NT2/D1 (cell line): ENCODE measurements around the gene MCTP1.

ENCODE experiments used
- DNase-seq: peaks from one replicate; pipeline ENCODE4 v3.0.0-alpha.2; 2011; ENCODE audit warnings: low read depth, low spot score
- H3K27me3 ChIP-seq: 2 replicates; pipeline ENCODE4 v1.6.0; 2011; ENCODE audit warnings: mild to moderate bottlenecking; ENCODE audit not compliant: insufficient read length, insufficient read depth
- H3K36me3 ChIP-seq: 2 replicates; pipeline ENCODE4 v1.6.1; 2011; ENCODE audit warnings: mild to moderate bottlenecking, low read length, mixed read lengths; ENCODE audit not compliant: insufficient read depth, insufficient read length
- H3K4me1 ChIP-seq: 2 replicates; pipeline ENCODE4 v1.5.1; 2011; ENCODE audit not compliant: insufficient read depth, insufficient read length
- H3K4me3 ChIP-seq: 2 replicates; pipeline ENCODE4 v1.5.1; 2011; ENCODE audit warnings: low read depth; ENCODE audit not compliant: insufficient read length
- H3K9ac ChIP-seq: 2 replicates; pipeline ENCODE4 v1.6.0; 2011; ENCODE audit warnings: low read depth; ENCODE audit not compliant: insufficient read length
- H3K9me3 ChIP-seq: 2 replicates; pipeline ENCODE4 v1.5.1; 2011; ENCODE audit warnings: mild to moderate bottlenecking, low read length; ENCODE audit not compliant: insufficient read depth
- SUZ12 ChIP-seq: IDR thresholded peaks from 2 replicates; pipeline ENCODE4 v1.6.1; 2011; ENCODE audit not compliant: insufficient read length, insufficient read depth; ENCODE audit errors: extremely low read depth
- YY1 ChIP-seq: IDR thresholded peaks from 2 replicates; pipeline ENCODE4 v1.6.1; 2011; ENCODE audit not compliant: insufficient read length, insufficient read depth
- ZNF274 ChIP-seq: IDR thresholded peaks from 2 replicates; pipeline ENCODE4 v1.6.1; 2011; ENCODE audit warnings: mild to moderate bottlenecking, low read depth, low read length

The MCTP1 gene

DNA sequence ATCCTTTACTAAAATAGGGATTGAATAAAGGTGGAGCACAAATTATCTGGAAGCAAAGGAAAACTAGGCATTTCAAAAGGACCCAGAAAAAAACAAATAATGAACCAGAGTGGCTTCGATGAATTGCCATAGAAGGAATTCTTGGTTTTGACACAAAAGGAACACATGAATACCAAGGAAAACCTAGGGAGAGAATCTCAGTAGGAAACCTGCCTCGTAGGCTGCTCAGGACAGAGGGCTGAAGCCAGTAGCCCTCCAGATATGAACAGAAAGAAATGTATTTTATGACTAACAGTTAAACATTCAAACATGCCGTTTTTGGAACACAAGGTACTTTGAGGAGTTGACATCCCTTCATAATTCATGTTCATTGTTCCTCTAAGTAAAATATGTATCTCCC lies 420.9 kb downstream of the MCTP1 start:
- H3K4me1 ChIP-seq, result no peaks in the 10 kb centered on the region

DNA sequence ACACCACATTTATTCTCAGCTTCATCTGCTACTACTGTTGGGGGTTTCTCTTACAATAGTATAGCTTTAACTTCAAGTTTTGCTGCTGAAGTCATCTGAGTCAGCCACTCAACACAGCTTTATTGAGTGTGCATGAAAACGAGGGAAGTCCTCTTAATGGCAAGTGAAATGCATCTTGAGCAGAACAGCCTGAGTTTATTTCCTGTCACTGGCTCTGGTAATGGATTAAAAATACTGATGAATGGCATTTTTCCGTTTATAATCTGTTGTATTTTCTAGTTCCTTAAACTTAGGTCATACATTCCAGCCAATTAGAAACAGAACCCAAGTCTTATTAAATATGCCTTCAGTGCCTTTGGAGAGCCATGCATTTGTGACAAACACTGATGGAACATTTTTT lies 427.8 kb downstream of the MCTP1 start:
- Histone ChIP-seq H3K9ac (no peak overlapping the region), H3K36me3 (no peaks in the 10 kb centered on the region), H3K9me3 (no peaks in the 10 kb centered on the region), H3K4me1 (no peaks in the 10 kb centered on the region), H3K27me3 (no peaks in the 10 kb centered on the region), H3K4me3 (no peak overlapping the region)
- DNase-seq, result no peak
- TF ChIP-seq ZNF274 (no peak), SUZ12 (no peak), YY1 (no peak)

More for the DNA sequence above, 420.9 kb downstream of the MCTP1 start:
- TF ChIP-seq YY1 (no peak), ZNF274 (no peak), SUZ12 (no peak)
- H3K4me3 ChIP-seq, result no peak overlapping the region
- no peaks in the 10 kb centered on the region for H3K36me3 ChIP-seq
- no peaks in the 10 kb centered on the region for H3K27me3 ChIP-seq
- H3K9me3 ChIP-seq, result no peaks in the 10 kb centered on the region
- H3K9ac ChIP-seq, result no peak overlapping the region
- no peak for DNase-seq

DNA sequence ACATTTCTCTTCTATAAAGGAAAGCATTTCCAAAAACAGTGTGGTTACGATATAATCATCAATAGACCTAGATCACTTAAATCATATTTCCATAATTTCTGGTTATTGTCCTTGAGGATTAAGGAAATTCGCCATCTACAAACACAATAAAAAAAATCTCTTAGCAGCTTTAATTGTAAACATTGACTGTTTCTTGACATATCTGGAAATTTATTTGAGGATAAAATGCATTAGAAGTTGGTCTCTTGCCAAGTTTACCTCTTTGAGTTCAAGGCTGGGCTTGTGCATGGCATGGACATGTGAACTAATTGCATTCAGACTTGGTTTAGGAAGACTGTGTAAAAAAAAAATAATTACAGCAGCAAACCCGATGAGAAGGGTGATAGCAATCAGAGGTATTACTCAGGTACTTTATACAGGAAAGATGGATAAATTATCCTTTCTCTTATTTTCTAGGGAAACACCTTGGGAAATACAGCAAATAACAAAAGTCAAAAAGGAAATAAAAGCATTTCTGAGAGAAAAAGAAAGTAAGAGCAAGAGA lies 428.6 kb downstream of the MCTP1 start:
- no peaks in the 10 kb centered on the region for H3K4me1 ChIP-seq
- H3K36me3 ChIP-seq, result no peaks in the 10 kb centered on the region
- no peak overlapping the region for H3K4me3 ChIP-seq
- no peak for TF ChIP-seq SUZ12
- TF ChIP-seq YY1, result no peak
- H3K9ac ChIP-seq, result no peak overlapping the region
- no peak for DNase-seq
- H3K27me3 ChIP-seq, result no peaks in the 10 kb centered on the region
- H3K9me3 ChIP-seq, result no peaks in the 10 kb centered on the region

DNA sequence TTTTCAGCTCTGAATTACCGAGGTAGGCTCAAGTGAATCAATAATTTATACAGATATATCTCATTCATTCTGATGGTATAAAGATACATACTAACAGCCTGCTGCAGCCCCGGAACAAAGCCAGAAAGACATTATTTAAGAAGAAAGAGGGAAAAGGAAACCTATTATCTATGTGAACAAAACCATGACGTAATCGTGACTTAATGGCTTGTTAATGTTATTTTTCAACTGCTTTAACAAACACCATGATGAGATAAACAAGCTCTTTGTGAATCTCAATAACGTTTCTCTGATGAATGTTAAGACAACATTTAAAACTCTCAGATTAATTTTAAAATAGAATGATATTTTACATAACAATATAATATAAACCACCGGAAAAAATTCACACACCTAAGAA lies 429.4 kb downstream of the MCTP1 start:
- no peaks in the 10 kb centered on the region for H3K9me3 ChIP-seq
- no peaks in the 10 kb centered on the region for H3K4me1 ChIP-seq
- no peak overlapping the region for H3K9ac ChIP-seq
- TF ChIP-seq YY1 (no peak), ZNF274 (no peak), SUZ12 (no peak)
- no peak for DNase-seq
- no peaks in the 10 kb centered on the region for H3K36me3 ChIP-seq
- no peaks in the 10 kb centered on the region for H3K27me3 ChIP-seq
- H3K4me3 ChIP-seq, result no peak overlapping the region

DNA sequence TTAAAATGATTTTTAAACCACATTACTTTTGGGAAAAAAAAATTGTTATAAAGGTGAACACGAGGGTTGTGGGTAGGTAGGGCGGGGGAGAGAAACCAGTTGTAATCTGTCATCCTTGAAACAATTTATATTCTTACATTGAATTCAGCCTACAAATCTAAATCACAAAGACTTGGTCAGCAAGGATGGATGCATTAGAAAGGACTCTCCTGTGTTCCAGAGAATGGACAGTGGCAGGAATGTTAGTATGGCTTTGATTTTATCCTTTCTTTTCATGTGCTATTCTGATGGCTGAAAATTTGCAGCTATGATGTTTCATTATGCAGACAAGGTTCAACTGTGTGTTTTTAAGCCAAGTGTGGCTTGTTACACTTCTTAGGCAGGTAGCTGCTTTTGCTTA lies 431.8 kb downstream of the MCTP1 start:
- Histone ChIP-seq H3K36me3 (no peaks in the 10 kb centered on the region), H3K27me3 (no peaks in the 10 kb centered on the region), H3K4me1 (no peaks in the 10 kb centered on the region), H3K9ac (no peak overlapping the region), H3K4me3 (no peak overlapping the region), H3K9me3 (no peaks in the 10 kb centered on the region)
- TF ChIP-seq ZNF274 (no peak), SUZ12 (no peak)
- peak; percentile 20 for DNase-seq

- H3K9ac ChIP-seq, result no peak overlapping the region
- no peak overlapping the region for H3K4me3 ChIP-seq
- no peaks in the 10 kb centered on the region for H3K27me3 ChIP-seq
- DNase-seq, result no peak
- no peaks in the 10 kb centered on the region for H3K36me3 ChIP-seq
- TF ChIP-seq YY1 (no peak), SUZ12 (no peak)
- no peaks in the 10 kb centered on the region for H3K9me3 ChIP-seq
- no peaks in the 10 kb centered on the region for H3K4me1 ChIP-seq
These were observed 433.9 kb downstream of the MCTP1 start for GRCh38 chr5:94850960-94851359.

DNA sequence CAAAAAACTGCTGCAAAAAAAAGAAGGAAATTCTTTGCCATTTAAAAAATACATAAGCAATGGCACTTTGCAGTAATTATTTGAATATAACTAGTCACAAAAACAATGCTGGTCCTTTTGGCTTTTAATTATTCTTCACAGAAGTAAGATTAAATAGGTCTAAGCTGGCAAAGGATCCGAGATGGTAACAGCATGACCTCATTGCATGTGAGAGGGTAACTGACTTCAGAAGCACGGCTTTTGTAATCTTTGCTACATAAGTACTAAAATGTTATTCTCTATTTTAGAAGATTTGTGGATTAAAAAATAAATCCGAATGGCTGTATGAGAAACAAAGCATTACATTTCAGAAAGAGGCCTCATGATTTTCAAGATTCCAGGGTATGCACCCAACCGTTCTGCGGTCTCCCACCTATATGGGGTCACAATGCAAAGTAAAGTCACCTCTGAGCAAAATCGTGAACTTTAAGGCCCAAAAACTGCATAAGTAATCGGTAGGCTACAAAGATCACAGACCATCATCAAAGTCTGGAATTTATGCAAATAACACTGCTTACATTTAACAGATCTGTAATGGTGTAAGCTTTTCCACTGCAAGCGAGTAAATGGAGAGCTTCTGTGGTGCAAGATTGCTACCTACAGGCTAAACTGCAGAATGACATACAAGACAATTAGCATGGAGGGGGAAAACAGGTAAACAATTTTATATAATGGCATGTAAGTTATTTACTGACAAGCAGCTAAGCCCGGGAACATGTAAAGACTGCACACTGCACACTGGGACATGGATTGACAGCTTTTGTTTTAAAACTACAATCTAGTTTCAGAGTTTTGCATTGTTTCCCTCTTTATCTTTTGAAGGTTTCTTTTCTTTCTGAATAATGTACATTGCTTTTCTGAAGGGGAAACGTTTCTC lies 434.8 kb downstream of the MCTP1 start:
- TF ChIP-seq ZNF274, result no peak
- no peak for TF ChIP-seq YY1
- no peak for TF ChIP-seq SUZ12

GRCh38 chr5:94849324-94849723 lies 435.6 kb downstream of the MCTP1 start:
- no peak for TF ChIP-seq SUZ12
- H3K9me3 ChIP-seq, result no peaks in the 10 kb centered on the region

More for the DNA sequence above, 434.8 kb downstream of the MCTP1 start:
- no peak overlapping the region for H3K4me3 ChIP-seq
- H3K9me3 ChIP-seq, result no peaks in the 10 kb centered on the region
- no peaks in the 10 kb centered on the region for H3K4me1 ChIP-seq
- H3K27me3 ChIP-seq, result no peaks in the 10 kb centered on the region
- peak; percentile 33 for DNase-seq
- no peaks in the 10 kb centered on the region for H3K36me3 ChIP-seq
- no peak overlapping the region for H3K9ac ChIP-seq

More at GRCh38 chr5:94849324-94849723, 435.6 kb downstream of the MCTP1 start:
- no peaks in the 10 kb centered on the region for H3K4me1 ChIP-seq
- H3K36me3 ChIP-seq, result no peaks in the 10 kb centered on the region
- no peak overlapping the region for H3K9ac ChIP-seq
- DNase-seq, result no peak
- no peaks in the 10 kb centered on the region for H3K27me3 ChIP-seq
- no peak overlapping the region for H3K4me3 ChIP-seq
